Astrocyte (in vitro differentiated cells and primary cell): ENCODE results near the gene TOR1A. TPM values are rescaled to one million over a fixed set of nuclear protein-coding genes. Genes with fewer than 3 reads are reported as not detected.
"Not testable (repeated sequence)": the region's sequence is repeated elsewhere in the genome, so short reads cannot be mapped to it uniquely, and the experiment has no call there.

Source experiments
- DNase-seq: peaks from one replicate; pipeline ENCODE4 v3.0.0-alpha.2; 2010; ENCODE audit warnings: low read depth
- FAIRE-seq: peaks from 2 replicates; lab custom pipeline; 2011; peaks lifted over from hg19 to GRCh38; lab: Jason Lieb, UNC
- H2AFZ ChIP-seq: 2 replicates; pipeline ENCODE4 v1.6.0; 2012; ENCODE audit warnings: low read depth, low read length, inconsistent platforms
- H3K27ac ChIP-seq: 2 replicates; pipeline ENCODE4 v1.5.1; 2011; ENCODE audit warnings: low read depth, low read length, inconsistent platforms
- H3K27me3 ChIP-seq: 2 replicates; pipeline ENCODE4 v1.6.0; 2011; ENCODE audit warnings: low read length, inconsistent platforms; ENCODE audit not compliant: insufficient read depth
- H3K36me3 ChIP-seq: 2 replicates; pipeline ENCODE4 v1.5.1; 2011; ENCODE audit warnings: low read length, inconsistent platforms; ENCODE audit not compliant: insufficient read depth
- H3K4me1 ChIP-seq: 2 replicates; pipeline ENCODE4 v1.5.1; 2011; ENCODE audit warnings: low read length, inconsistent platforms; ENCODE audit not compliant: insufficient read depth
- H3K4me2 ChIP-seq: 2 replicates; pipeline ENCODE4 v1.6.0; 2012; ENCODE audit warnings: low read length, inconsistent platforms
- H3K4me3 ChIP-seq: 2 replicates; pipeline ENCODE4 v1.5.1; 2011; ENCODE audit warnings: low read depth, mild to moderate bottlenecking, low read length, inconsistent platforms; ENCODE audit not compliant: insufficient read depth
- H3K79me2 ChIP-seq: 2 replicates; pipeline ENCODE4 v1.6.0; 2012; ENCODE audit warnings: mild to moderate bottlenecking, low read length, inconsistent platforms; ENCODE audit not compliant: insufficient read depth
- H3K9ac ChIP-seq: 2 replicates; pipeline ENCODE4 v1.6.0; 2012; ENCODE audit warnings: mild to moderate bottlenecking, low read length, inconsistent platforms
- H3K9me3 ChIP-seq: 2 replicates; pipeline ENCODE4 v1.5.1; 2012; ENCODE audit warnings: low read depth, mild to moderate bottlenecking, low read length, inconsistent platforms; ENCODE audit not compliant: insufficient read depth
- H4K20me1 ChIP-seq: 2 replicates; pipeline ENCODE4 v1.6.0; 2012; ENCODE audit warnings: low read length, inconsistent platforms; ENCODE audit not compliant: insufficient read depth
- H3K27ac Mint-ChIP-seq: one replicate; pipeline ENCODE4 v1.8.0; 2021; ENCODE audit warnings: mild to moderate bottlenecking, mixed read lengths; ENCODE audit not compliant: unreplicated experiment
- H3K27me3 Mint-ChIP-seq: one replicate; pipeline ENCODE4 v1.8.0; 2021; ENCODE audit warnings: low read depth, mixed read lengths; ENCODE audit not compliant: unreplicated experiment
- H3K36me3 Mint-ChIP-seq: one replicate; pipeline ENCODE4 v1.8.0; 2021; ENCODE audit warnings: low read depth, mixed read lengths; ENCODE audit not compliant: unreplicated experiment
- H3K4me1 Mint-ChIP-seq: one replicate; pipeline ENCODE4 v1.8.0; 2021; ENCODE audit warnings: low read depth, mixed read lengths; ENCODE audit not compliant: unreplicated experiment
- H3K4me3 Mint-ChIP-seq: one replicate; pipeline ENCODE4 v1.8.0; 2021; ENCODE audit warnings: mild to moderate bottlenecking, moderate library complexity, mixed read lengths; ENCODE audit not compliant: unreplicated experiment
- H3K9me3 Mint-ChIP-seq: one replicate; pipeline ENCODE4 v1.8.0; 2021; ENCODE audit warnings: mild to moderate bottlenecking, mixed read lengths; ENCODE audit not compliant: unreplicated experiment
- EZH2 ChIP-seq: IDR thresholded peaks from 2 replicates; pipeline ENCODE4 v1.6.1; 2012; ENCODE audit warnings: mild to moderate bottlenecking, low read length, inconsistent platforms; ENCODE audit not compliant: insufficient read depth
- total RNA-seq: library from RNA; stranded (reverse); gene quantifications from 2 replicates; pipeline ENCODE4 v1.2.1, GENCODE V29; 2021
- TF ChIP-seq, protein P1 (sequence below): IDR thresholded peaks from 2 replicates; pipeline ENCODE4 v1.5.1; 2011; ENCODE audit warnings: low read depth, mild to moderate bottlenecking, inconsistent platforms, low read length, moderate library complexity; ENCODE audit not compliant: insufficient read depth

Gene TOR1A
- total RNA-seq, 1 donor from 2014 or later, result 65.3 TPM

DNA sequence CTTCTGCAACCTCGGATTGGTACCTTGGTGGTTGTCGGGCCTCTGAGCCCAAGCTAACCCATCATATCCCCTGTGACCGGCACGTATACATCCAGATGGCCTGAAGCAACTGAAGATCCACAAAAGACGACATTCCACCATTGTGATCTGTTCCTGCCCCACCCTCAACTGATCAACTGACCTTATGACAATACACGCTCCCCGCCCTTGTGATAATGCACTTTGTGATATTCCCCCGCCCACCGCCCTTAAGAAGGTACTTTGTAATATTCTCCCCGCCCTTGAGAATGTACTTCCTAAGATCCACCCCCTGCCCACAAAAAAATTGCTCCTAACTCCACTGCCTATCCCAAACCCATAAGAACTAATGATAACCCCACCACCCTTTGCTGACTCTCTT lies 37.5 kb downstream of the TOR1A start:
- Histone ChIP-seq H3K27ac (no peak overlapping the region), H4K20me1 (no peaks in the 10 kb centered on the region), H3K4me2 (no peak overlapping the region), H3K79me2 (no peaks in the 10 kb centered on the region), H3K4me1 (no peaks in the 10 kb centered on the region), H3K27me3 (peaks cover 24% of the 10 kb centered on the region), H2AFZ (no peak overlapping the region), H3K9ac (no peak overlapping the region), H3K9me3 (no peaks in the 10 kb centered on the region), H3K4me3 (no peak overlapping the region), H3K36me3 (no peaks in the 10 kb centered on the region)
- FAIRE-seq, result no peak
- Mint-ChIP-seq H3K4me3 (no peak overlapping the region), H3K9me3 (no peaks in the 10 kb centered on the region), H3K27me3 (peaks cover 41% of the 10 kb centered on the region), H3K27ac (peak overlapping the region; percentile 22), H3K36me3 (peaks cover 2% of the 10 kb centered on the region), H3K4me1 (no peaks in the 10 kb centered on the region)
- DNase-seq, result no peak
- TF ChIP-seq, protein P1, sequence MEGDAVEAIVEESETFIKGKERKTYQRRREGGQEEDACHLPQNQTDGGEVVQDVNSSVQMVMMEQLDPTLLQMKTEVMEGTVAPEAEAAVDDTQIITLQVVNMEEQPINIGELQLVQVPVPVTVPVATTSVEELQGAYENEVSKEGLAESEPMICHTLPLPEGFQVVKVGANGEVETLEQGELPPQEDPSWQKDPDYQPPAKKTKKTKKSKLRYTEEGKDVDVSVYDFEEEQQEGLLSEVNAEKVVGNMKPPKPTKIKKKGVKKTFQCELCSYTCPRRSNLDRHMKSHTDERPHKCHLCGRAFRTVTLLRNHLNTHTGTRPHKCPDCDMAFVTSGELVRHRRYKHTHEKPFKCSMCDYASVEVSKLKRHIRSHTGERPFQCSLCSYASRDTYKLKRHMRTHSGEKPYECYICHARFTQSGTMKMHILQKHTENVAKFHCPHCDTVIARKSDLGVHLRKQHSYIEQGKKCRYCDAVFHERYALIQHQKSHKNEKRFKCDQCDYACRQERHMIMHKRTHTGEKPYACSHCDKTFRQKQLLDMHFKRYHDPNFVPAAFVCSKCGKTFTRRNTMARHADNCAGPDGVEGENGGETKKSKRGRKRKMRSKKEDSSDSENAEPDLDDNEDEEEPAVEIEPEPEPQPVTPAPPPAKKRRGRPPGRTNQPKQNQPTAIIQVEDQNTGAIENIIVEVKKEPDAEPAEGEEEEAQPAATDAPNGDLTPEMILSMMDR, result no peak
- no peak for TF ChIP-seq EZH2

DNA sequence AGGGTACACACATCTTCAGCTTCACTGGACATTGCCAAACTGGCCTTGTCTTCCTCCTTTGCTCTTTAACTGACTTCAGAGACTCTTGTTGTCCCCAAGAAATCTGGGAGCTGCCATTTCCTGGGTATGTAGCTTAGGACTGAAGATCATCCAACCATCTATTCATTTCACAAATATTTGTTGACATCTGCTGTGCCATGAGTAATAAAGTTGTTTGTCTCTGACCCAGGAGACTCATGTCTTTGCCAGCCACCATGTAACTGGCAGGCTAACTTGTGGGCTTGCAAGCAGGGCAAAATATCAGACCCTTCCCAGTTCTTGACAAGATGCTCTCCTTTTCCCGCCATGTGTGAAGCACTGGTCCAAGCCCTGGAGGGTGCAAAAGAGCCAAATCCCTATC lies 38.1 kb downstream of the TOR1A start:
- DNase-seq (no peak), FAIRE-seq (no peak)
- Histone ChIP-seq H3K9ac (no peak overlapping the region), H3K36me3 (no peaks in the 10 kb centered on the region), H3K27me3 (peaks cover 26% of the 10 kb centered on the region), H3K4me2 (no peak overlapping the region), H3K27ac (no peak overlapping the region), H3K4me1 (no peaks in the 10 kb centered on the region), H3K4me3 (no peak overlapping the region), H3K9me3 (no peaks in the 10 kb centered on the region), H4K20me1 (no peaks in the 10 kb centered on the region), H2AFZ (no peak overlapping the region), H3K79me2 (no peaks in the 10 kb centered on the region)
- H3K9me3 Mint-ChIP-seq, result no peaks in the 10 kb centered on the region
- peaks cover 43% of the 10 kb centered on the region for H3K27me3 Mint-ChIP-seq
- H3K4me3 Mint-ChIP-seq, result no peak overlapping the region
- H3K36me3 Mint-ChIP-seq, result peaks cover 2% of the 10 kb centered on the region
- no peak for TF ChIP-seq EZH2
- TF ChIP-seq, protein P1, result no peak
- no peak overlapping the region for H3K27ac Mint-ChIP-seq
- H3K4me1 Mint-ChIP-seq, result no peaks in the 10 kb centered on the region

DNA sequence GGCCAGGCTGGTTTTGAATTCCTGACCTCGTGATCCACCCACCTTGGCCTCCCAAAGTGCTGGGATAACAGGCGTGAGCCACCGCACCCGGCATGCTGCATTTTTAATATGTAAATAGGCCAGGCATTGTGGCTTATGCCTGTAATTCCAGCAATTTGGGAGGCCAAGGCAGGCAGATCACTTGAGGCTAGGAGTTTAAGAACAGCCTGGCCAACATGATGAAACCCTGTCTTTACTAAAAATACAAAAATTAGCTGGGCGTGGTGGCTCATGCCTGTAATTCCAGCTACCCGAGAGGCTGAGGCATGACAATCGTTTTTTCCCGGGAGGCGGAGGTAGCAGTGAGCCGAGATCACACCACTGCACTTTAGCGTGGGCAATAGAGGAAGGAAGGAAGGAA lies 39.0 kb downstream of the TOR1A start:
- DNase-seq, H3K36me3 Mint-ChIP-seq, FAIRE-seq, H3K4me2 ChIP-seq, H3K9ac ChIP-seq, H3K4me1 ChIP-seq, H3K9me3 Mint-ChIP-seq, H3K4me1 Mint-ChIP-seq, H2AFZ ChIP-seq, H3K27ac ChIP-seq, H3K36me3 ChIP-seq, H3K4me3 Mint-ChIP-seq, H3K4me3 ChIP-seq, H4K20me1 ChIP-seq, H3K9me3 ChIP-seq, H3K27ac Mint-ChIP-seq, H3K79me2 ChIP-seq: not testable (repeated sequence)
- peaks cover 31% of the 10 kb centered on the region for H3K27me3 ChIP-seq
- H3K27me3 Mint-ChIP-seq, result peaks cover 43% of the 10 kb centered on the region
